Fibroblast of pulmonary artery (primary cell): ENCODE data around the gene EEF1A1.
"Not testable (repeated sequence)": the region's sequence is repeated elsewhere in the genome, so short reads cannot be mapped to it uniquely, and the experiment has no call there.

Source experiments
- DNase-seq: peaks from one replicate; pipeline ENCODE4 v3.0.0-alpha.2; 2010; ENCODE audit warnings: low read depth
- H3K4me3 ChIP-seq: replicated peaks from 2 replicates; pipeline ENCODE4 v1.5.1; 2011; ENCODE audit warnings: low read depth, mild to moderate bottlenecking, control low read depth, low read length, moderate library complexity
- TF ChIP-seq, protein P1 (sequence below): IDR thresholded peaks from 2 replicates; pipeline ENCODE4 v1.5.1; 2011; ENCODE audit warnings: mild to moderate bottlenecking, control low read depth, low read length, inconsistent platforms; ENCODE audit errors: missing control alignments

The EEF1A1 gene

DNA sequence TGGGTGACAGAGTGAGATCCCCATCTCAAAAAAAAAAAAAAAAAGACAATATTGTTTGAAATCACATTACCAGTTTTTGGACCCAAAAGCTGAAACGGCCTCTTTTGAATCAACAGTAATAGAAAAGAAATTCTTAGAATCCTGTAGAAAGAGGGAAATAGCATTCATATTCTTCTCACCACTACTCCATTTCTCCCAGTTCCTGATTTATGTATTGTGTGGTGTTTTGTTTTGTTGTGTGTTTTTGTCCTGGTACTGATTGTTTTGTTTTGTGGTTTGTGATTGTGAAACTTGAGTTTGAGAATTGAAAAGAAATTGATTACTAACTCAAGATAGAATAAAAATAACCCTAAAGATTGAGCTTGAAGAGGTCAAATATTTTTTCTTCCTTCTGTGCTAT lies 26.2 kb upstream of the EEF1A1 start:
- H3K4me3 ChIP-seq, result no peak overlapping the region
- DNase-seq, result no peak
- TF ChIP-seq, protein P1, sequence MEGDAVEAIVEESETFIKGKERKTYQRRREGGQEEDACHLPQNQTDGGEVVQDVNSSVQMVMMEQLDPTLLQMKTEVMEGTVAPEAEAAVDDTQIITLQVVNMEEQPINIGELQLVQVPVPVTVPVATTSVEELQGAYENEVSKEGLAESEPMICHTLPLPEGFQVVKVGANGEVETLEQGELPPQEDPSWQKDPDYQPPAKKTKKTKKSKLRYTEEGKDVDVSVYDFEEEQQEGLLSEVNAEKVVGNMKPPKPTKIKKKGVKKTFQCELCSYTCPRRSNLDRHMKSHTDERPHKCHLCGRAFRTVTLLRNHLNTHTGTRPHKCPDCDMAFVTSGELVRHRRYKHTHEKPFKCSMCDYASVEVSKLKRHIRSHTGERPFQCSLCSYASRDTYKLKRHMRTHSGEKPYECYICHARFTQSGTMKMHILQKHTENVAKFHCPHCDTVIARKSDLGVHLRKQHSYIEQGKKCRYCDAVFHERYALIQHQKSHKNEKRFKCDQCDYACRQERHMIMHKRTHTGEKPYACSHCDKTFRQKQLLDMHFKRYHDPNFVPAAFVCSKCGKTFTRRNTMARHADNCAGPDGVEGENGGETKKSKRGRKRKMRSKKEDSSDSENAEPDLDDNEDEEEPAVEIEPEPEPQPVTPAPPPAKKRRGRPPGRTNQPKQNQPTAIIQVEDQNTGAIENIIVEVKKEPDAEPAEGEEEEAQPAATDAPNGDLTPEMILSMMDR, result no peak

DNA sequence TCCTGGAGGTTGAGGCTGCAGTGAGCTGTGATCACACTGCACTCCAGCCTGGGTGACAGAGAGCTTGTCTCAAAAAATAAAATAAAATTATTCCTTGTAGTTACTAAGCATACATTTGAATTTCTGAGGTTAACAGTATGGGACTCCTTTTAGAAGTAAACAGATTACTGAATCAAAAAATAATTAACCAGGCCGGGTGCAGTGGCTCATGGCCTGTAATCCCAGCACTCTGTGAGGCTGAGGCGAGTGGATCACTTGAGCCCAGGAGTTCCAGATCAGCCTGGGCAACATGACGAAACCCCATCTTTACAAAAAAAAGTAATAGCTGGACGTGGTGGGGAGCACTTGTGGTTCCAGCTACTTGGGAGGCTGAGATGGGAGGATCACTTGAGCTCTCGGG lies 22.1 kb upstream of the EEF1A1 start:
- DNase-seq, result no peak
- TF ChIP-seq, protein P1, result no peak
- no peak overlapping the region for H3K4me3 ChIP-seq

DNA sequence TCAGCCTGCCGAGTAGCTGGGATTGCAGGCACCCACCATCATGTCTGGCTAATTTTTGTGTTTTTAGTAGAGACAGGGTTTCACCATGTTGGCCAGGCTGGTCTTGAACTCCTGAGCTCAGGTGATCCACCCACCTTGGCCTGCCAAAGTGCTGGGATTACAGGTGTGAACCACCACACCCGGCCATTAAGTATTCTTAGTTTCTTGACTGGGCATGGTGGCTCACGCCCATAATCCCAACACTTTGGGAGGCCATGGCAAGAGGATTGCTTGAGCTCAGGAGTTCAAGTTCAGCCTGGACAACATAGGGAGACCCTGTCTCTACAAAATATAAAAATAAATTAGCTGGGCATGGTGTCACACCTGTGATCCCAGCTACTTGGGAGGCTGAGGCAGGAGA lies 21.6 kb upstream of the EEF1A1 start:
- not testable (repeated sequence) for H3K4me3 ChIP-seq, DNase-seq

DNA sequence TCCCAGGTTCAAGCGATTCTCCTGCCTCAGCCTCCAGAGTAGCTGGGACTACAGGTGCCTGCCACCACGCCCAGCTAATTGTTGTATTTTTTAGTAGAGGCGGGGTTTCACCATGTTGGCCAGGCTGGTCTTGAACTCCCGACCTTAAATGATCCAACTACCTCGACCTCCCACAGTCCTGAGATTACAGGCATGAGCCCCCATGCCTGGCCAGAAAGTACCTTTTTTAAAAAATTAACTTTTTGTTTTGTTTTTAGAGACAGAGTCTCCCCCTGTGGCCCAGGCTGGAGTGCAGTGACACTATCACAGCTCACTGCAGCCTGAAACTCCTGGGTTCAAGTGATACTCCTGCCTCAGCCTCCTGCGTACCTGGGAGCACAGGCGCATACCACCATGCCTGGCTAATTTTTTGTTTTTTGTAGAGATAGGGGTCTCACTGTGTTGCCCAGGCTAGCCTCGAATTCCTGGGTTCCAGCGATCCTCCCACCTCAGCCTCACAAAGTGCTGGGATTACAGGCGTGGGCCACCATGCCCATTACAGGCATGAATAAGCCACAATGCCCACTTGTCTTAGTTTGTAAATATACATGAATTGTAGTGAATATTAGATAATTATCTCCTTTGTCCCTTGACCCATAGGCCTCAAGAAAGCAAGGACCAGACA lies 17.4 kb upstream of the EEF1A1 start:
- no peak overlapping the region for H3K4me3 ChIP-seq
- no peak for DNase-seq
- TF ChIP-seq, protein P1, result no peak

DNA sequence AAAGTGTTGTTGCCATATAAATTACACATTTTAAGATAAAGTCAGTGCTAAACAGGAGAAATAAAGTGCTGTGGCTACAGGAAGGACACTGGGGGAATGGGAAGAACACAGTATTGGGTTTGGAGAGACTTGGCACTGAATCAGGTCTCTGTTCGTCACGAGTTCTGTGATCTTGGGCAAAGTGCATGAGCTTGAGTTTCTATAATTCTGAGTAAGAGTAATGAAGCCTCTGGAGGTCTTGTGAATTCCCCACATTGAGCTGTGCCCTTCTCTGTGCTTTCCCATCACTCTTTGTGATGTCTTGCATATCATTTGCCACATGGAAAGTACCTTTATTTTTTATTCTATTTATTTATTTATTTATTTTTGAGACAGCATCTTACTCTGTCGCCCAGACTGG lies 16.8 kb upstream of the EEF1A1 start:
- TF ChIP-seq, protein P1, result no peak
- H3K4me3 ChIP-seq, result no peak overlapping the region
- DNase-seq, result no peak

DNA sequence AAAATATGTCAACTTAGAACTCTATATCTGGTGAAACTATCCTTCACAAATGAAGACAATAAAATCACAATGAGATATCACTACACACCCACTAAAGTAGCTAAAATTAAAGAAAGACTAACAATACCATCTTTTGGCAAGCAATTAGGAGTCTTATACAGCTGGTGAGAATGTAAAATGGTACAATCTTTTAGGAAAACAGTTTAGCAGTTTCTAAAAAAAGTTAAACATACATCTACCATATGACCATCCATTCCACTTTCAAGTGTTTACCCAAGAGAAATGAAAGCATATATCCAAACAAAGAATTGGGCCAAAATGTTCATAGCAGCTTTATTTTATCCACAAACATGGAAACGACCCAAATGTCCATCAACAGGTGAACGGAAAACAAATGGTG lies 13.8 kb upstream of the EEF1A1 start:
- TF ChIP-seq, protein P1, result no peak
- DNase-seq, result no peak
- H3K4me3 ChIP-seq, result no peak overlapping the region

DNA sequence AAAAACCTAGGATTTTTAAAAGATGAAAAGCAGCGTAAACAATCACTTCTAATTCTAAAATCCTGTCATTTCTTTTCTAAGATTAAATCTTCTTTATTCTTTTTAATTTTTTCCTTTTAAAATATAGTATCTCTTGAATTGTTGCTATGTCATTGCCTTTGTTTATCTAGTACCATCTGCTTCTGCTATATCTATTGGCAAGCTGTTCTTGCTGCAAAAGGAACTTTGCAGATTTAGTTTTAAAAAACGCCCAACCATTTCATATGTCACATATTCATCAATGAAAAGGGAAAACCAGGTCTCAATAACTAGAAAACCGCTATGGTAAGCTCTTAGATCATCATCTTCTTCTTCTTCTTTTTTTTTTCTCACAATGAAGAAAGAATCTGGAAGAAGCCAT lies 11.5 kb upstream of the EEF1A1 start:
- no peak for DNase-seq
- no peak overlapping the region for H3K4me3 ChIP-seq
- TF ChIP-seq, protein P1, result no peak
